Liver (tissue), 9 donors: Measurements from ENCODE around the gene TMEM178B. TPM values are rescaled to one million over a fixed set of nuclear protein-coding genes. Genes with fewer than 3 reads are reported as not detected.

Experiments used
- DNase-seq: peaks from one replicate; pipeline ENCODE4 v3.0.0-alpha.2; 2017; ENCODE audit warnings: low spot score
- H3K27ac ChIP-seq, 2 donors: one replicate each; pipeline ENCODE4 v1.7.0; 2013; ENCODE audit warnings: inconsistent platforms in 2 of 2, low read length in 2 of 2, control low read depth in 1 of 2, low read depth in 1 of 2, mild to moderate bottlenecking in 1 of 2
- H3K27me3 ChIP-seq, 4 donors: one replicate each; pipeline versions ENCODE4 v1.6.1 to v1.7.0; 2013; ENCODE audit warnings: low read length in 3 of 4, inconsistent platforms in 1 of 4, mild to moderate bottlenecking in 1 of 4, moderate library complexity in 1 of 4; ENCODE audit not compliant: control insufficient read depth in 4 of 4, insufficient read depth in 4 of 4
- H3K36me3 ChIP-seq, 4 donors: one replicate each; pipeline versions ENCODE4 v1.6.1 to v1.7.0; 2013; ENCODE audit warnings: low read length in 3 of 4, mild to moderate bottlenecking in 3 of 4, low read depth in 1 of 4, moderate library complexity in 1 of 4; ENCODE audit not compliant: control insufficient read depth in 4 of 4, insufficient read depth in 3 of 4
- H3K4me1 ChIP-seq, 4 donors: one replicate each; pipeline versions ENCODE4 v1.6.1 to v1.7.0; 2013; ENCODE audit warnings: low read length in 3 of 4, mild to moderate bottlenecking in 3 of 4, moderate library complexity in 1 of 4; ENCODE audit not compliant: control insufficient read depth in 4 of 4, insufficient read depth in 4 of 4
- H3K4me3 ChIP-seq, 3 donors: one replicate each; pipeline versions ENCODE4 v1.6.1 to v1.7.0; 2013; ENCODE audit warnings: low read length in 3 of 3, control low read depth in 1 of 3, low read depth in 1 of 3, mild to moderate bottlenecking in 1 of 3
- H3K9ac ChIP-seq, 2 donors: one replicate each; pipeline ENCODE4 v1.7.0; 2013; ENCODE audit warnings: low read length in 2 of 2, mild to moderate bottlenecking in 2 of 2, moderate library complexity in 2 of 2, control low read depth in 1 of 2, low read depth in 1 of 2
- H3K9me3 ChIP-seq, 4 donors: one replicate each; pipeline versions ENCODE4 v1.6.1 to v1.7.0; 2013; ENCODE audit warnings: low read length in 3 of 4; ENCODE audit not compliant: control insufficient read depth in 4 of 4
- EGR1 ChIP-seq, 2 donors: IDR thresholded peaks; 2 replicates each; pipeline ENCODE4 v1.6.1; 2016 to 2018; ENCODE audit warnings: antibody characterized with exemption in 2 of 2, low read depth in 2 of 2
- FOXA2 ChIP-seq: IDR thresholded peaks from 2 replicates; pipeline ENCODE4 v1.6.1; 2016; ENCODE audit warnings: antibody characterized with exemption
- HNF4G ChIP-seq: IDR thresholded peaks from 2 replicates; pipeline ENCODE4 v1.6.1; 2016; ENCODE audit warnings: antibody characterized with exemption
- JUND ChIP-seq, 2 donors: IDR thresholded peaks; 2 replicates each; pipeline ENCODE4 v1.6.1; 2016; ENCODE audit warnings: antibody characterized with exemption in 2 of 2
- NR2F2 ChIP-seq: IDR thresholded peaks from 2 replicates; pipeline ENCODE4 v1.6.1; 2016; ENCODE audit warnings: antibody characterized with exemption
- RXRA ChIP-seq, 2 donors: IDR thresholded peaks; 2 replicates each; pipeline ENCODE4 v1.6.1; 2017 to 2018; ENCODE audit warnings: antibody characterized with exemption in 2 of 2, mild to moderate bottlenecking in 1 of 2
- SP1 ChIP-seq: IDR thresholded peaks from 2 replicates; pipeline ENCODE4 v1.6.1; 2018; ENCODE audit warnings: antibody characterized with exemption, mild to moderate bottlenecking
- TAF1 ChIP-seq: conservative IDR thresholded peaks from 2 replicates; pipeline ENCODE4 v1.6.1; 2016; ENCODE audit warnings: antibody characterized with exemption, mild to moderate bottlenecking
- WGBS: extraction: QIAGEN DNeasy Blood & Tissue Kit; methylation state at CpG from one replicate; pipeline ENCODE4 v1.1.7; 2013; 5-methylcytosine and 5-hydroxymethylcytosine counted together
- polyA plus RNA-seq, 2 donors: library from polyadenylated mRNA; stranded (reverse) in 1 of 2; unstranded in 1 of 2; fragments of 200-250 nt in 1 of 2; fragments of >200 nt in 1 of 2; fragmentation: Nextera tagmentation in 1 of 2; extraction: Ambion mirVana in 1 of 2; gene quantifications; one replicate each; pipeline versions ENCODE4 v1.2.1 to v1.2.3, GENCODE V29; 2013 to 2015
- total RNA-seq, 2 donors: library from RNA; depleted of rRNA; stranded (reverse); fragments of >200 nt; gene quantifications; one replicate each; pipeline ENCODE4 v1.2.3, GENCODE V29; 2014
- TF ChIP-seq, protein P1 (sequence below): fragments of 150-350 bp; IDR thresholded peaks from 2 replicates; pipeline ENCODE4 v1.5.1; 2017; ENCODE audit warnings: improper control_type of control experiment, low read depth, low read length; ENCODE audit not compliant: missing input control
- TF ChIP-seq, protein P2 (sequence below): IDR thresholded peaks from 2 replicates; pipeline ENCODE4 v1.6.1; 2016; ENCODE audit warnings: antibody characterized with exemption
- TF ChIP-seq, protein P3 (sequence below): IDR thresholded peaks from 2 replicates; pipeline ENCODE4 v1.6.1; 2016; ENCODE audit warnings: antibody characterized with exemption, mild to moderate bottlenecking
- TF ChIP-seq, protein P4 (sequence below): IDR thresholded peaks from 2 replicates; pipeline ENCODE4 v1.6.1; 2016; ENCODE audit warnings: antibody characterized with exemption
- TF ChIP-seq, protein P5 (sequence below): IDR thresholded peaks from 2 replicates; pipeline ENCODE4 v1.6.1; 2016; ENCODE audit warnings: antibody characterized with exemption
- donor health status: healthy.
- donor health status: healthy.
- donor health status: healthy.
- donor health status: healthy.
- donor health status: healthy.

The TMEM178B gene
- total and polyA plus RNA-seq, 4 donors: under 0.01 to 0.02 (median under 0.01) TPM; not detected in 1

DNA sequence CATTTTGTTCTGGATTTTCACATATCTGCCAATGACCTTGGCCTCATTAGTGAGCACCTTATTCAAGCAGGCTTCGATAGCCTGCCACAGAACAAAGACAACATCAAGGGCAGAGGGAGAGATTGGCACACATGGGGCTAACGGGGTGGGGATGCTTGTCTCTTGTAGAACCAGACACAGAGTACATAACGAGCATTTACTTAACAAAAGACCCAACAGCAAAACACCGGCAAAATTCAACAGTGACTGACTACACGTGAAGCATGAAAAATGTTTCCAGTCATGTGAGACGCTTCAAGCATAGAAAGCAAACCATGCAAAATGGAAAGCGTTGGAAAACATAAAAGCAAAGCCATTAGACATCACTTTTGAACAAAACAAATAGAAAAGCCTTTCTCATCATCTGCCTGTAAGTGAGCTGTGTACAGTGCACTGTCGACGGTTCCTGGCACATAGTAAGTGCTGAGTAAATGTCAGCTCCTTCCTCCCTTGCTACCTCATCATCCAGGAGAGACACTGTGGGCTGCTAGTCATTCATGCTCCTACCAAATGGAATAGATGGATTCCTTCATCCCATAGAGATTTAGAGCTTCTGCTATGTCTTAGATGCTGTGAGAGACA lies 342.9 kb downstream of the TMEM178B start:
- no peak for DNase-seq
- TF ChIP-seq, protein P1, sequence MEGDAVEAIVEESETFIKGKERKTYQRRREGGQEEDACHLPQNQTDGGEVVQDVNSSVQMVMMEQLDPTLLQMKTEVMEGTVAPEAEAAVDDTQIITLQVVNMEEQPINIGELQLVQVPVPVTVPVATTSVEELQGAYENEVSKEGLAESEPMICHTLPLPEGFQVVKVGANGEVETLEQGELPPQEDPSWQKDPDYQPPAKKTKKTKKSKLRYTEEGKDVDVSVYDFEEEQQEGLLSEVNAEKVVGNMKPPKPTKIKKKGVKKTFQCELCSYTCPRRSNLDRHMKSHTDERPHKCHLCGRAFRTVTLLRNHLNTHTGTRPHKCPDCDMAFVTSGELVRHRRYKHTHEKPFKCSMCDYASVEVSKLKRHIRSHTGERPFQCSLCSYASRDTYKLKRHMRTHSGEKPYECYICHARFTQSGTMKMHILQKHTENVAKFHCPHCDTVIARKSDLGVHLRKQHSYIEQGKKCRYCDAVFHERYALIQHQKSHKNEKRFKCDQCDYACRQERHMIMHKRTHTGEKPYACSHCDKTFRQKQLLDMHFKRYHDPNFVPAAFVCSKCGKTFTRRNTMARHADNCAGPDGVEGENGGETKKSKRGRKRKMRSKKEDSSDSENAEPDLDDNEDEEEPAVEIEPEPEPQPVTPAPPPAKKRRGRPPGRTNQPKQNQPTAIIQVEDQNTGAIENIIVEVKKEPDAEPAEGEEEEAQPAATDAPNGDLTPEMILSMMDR: no peak
- no peak for TF ChIP-seq SP1
- no peak for TF ChIP-seq TAF1
- TF ChIP-seq RXRA (IDR thresholded peaks at IDR 0.05): no peak
- no peak overlapping the region for H3K27ac ChIP-seq
- no peak overlapping the region for H3K9ac ChIP-seq
- no peaks in the 10 kb centered on the region for H3K27me3 ChIP-seq
- no peak overlapping the region for H3K4me3 ChIP-seq
- no peaks in the 10 kb centered on the region for H3K9me3 ChIP-seq
- H3K36me3 ChIP-seq: no peaks in the 10 kb centered on the region
- 74% methylated on average over 9 of the region's 9 CpGs for WGBS
- no peaks in the 10 kb centered on the region for H3K4me1 ChIP-seq

DNA sequence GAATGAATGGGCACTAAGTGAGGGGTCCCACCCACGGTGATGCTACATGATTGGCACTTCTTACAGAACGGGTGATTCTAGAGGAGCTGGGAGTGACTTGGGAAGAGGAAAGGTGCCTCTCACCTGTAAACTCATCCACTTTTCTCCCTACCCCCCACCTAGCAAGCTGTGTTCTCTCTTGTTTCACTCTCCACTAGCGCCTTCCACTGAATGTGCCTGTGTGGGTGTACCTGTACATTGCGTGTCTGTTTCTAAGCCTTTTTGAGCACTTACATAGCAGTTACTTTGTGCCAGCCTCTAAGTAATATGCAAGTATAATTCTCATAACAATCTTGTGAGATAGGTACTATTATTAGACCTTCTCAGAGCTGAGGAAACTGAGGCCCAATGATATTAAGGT lies 343.6 kb downstream of the TMEM178B start:
- 88% methylated on average over 4 of the region's 4 CpGs for WGBS
- TF ChIP-seq, protein P2, sequence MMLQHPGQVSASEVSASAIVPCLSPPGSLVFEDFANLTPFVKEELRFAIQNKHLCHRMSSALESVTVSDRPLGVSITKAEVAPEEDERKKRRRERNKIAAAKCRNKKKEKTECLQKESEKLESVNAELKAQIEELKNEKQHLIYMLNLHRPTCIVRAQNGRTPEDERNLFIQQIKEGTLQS: no peak
- TF ChIP-seq, protein P3, sequence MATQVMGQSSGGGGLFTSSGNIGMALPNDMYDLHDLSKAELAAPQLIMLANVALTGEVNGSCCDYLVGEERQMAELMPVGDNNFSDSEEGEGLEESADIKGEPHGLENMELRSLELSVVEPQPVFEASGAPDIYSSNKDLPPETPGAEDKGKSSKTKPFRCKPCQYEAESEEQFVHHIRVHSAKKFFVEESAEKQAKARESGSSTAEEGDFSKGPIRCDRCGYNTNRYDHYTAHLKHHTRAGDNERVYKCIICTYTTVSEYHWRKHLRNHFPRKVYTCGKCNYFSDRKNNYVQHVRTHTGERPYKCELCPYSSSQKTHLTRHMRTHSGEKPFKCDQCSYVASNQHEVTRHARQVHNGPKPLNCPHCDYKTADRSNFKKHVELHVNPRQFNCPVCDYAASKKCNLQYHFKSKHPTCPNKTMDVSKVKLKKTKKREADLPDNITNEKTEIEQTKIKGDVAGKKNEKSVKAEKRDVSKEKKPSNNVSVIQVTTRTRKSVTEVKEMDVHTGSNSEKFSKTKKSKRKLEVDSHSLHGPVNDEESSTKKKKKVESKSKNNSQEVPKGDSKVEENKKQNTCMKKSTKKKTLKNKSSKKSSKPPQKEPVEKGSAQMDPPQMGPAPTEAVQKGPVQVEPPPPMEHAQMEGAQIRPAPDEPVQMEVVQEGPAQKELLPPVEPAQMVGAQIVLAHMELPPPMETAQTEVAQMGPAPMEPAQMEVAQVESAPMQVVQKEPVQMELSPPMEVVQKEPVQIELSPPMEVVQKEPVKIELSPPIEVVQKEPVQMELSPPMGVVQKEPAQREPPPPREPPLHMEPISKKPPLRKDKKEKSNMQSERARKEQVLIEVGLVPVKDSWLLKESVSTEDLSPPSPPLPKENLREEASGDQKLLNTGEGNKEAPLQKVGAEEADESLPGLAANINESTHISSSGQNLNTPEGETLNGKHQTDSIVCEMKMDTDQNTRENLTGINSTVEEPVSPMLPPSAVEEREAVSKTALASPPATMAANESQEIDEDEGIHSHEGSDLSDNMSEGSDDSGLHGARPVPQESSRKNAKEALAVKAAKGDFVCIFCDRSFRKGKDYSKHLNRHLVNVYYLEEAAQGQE: no peak
- TF ChIP-seq, protein P4, sequence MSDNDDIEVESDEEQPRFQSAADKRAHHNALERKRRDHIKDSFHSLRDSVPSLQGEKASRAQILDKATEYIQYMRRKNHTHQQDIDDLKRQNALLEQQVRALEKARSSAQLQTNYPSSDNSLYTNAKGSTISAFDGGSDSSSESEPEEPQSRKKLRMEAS: no peak
- Histone ChIP-seq H3K36me3 (no peaks in the 10 kb centered on the region), H3K4me1 (no peaks in the 10 kb centered on the region), H3K27ac (no peak overlapping the region), H3K27me3 (no peaks in the 10 kb centered on the region), H3K4me3 (no peak overlapping the region), H3K9ac (no peak overlapping the region), H3K9me3 (no peaks in the 10 kb centered on the region)
- DNase-seq: no peak

DNA sequence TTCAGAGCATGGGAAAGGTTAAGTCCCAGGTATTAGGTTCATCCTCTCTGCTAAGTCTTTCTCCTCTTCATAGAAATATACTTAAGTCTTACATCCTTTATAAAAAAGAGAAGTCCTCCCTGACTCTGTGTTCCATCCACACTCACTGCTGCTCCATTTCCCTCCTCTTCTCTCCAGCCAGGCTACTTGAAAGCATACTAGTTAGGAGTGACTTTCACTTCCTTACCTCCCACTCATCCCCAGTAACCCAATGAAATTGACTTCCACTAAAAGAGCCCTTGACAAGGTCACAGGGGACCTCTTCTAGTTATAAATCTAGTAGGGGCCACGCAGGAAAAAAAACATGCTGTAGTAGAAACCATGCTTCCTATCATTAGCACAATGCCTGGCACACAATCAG lies 344.2 kb downstream of the TMEM178B start:
- 83% methylated on average over 1 of the region's 1 CpG for WGBS
- Histone ChIP-seq H3K27ac (no peak overlapping the region), H3K9ac (no peak overlapping the region), H3K36me3 (no peaks in the 10 kb centered on the region), H3K4me1 (no peaks in the 10 kb centered on the region), H3K9me3 (no peaks in the 10 kb centered on the region), H3K4me3 (no peak overlapping the region), H3K27me3 (no peaks in the 10 kb centered on the region)
- no peak for DNase-seq
- TF ChIP-seq, protein P3: no peak
- TF ChIP-seq SP1 (no peak), JUND (IDR thresholded peaks at IDR 0.05) (no peak), HNF4G (no peak), RXRA (IDR thresholded peaks at IDR 0.05) (no peak), FOXA2 (no peak), NR2F2 (no peak), EGR1 (IDR thresholded peaks at IDR 0.05; ENCODE audit: low read depth in 2 of 2) (no peak)
- TF ChIP-seq, protein P5, sequence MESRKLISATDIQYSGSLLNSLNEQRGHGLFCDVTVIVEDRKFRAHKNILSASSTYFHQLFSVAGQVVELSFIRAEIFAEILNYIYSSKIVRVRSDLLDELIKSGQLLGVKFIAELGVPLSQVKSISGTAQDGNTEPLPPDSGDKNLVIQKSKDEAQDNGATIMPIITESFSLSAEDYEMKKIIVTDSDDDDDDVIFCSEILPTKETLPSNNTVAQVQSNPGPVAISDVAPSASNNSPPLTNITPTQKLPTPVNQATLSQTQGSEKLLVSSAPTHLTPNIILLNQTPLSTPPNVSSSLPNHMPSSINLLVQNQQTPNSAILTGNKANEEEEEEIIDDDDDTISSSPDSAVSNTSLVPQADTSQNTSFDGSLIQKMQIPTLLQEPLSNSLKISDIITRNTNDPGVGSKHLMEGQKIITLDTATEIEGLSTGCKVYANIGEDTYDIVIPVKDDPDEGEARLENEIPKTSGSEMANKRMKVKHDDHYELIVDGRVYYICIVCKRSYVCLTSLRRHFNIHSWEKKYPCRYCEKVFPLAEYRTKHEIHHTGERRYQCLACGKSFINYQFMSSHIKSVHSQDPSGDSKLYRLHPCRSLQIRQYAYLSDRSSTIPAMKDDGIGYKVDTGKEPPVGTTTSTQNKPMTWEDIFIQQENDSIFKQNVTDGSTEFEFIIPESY: no peak
- TF ChIP-seq, protein P4: no peak
